ENCODE results near the gene CHKA. TPM values are rescaled to one million over a fixed set of nuclear protein-coding genes. Genes with fewer than 3 reads are reported as not detected.
A peak's percentile ranks its signal among the peaks of the same experiment; 100 is the strongest.

CHKA gene
- total and polyA plus RNA-seq, 2 donors from 2014 or later, result 23.2 to 26.3 TPM

GRCh38 chr11:68037411-68038225 is 83.6 kb downstream of the CHKA start:
- no peaks in the 10 kb centered on the region for H3K9me3 ChIP-seq (ENCODE audit: control insufficient read depth in 2 of 3, insufficient read depth in 1 of 3, low read length in 3 of 3)
- intact Hi-C loops (cut with DNase I), result no loop called here
- no peak for FAIRE-seq
- H3K4me1 ChIP-seq (ENCODE audit: control insufficient read depth in 2 of 3, insufficient read depth in 2 of 3, low read depth in 1 of 3, low read length in 3 of 3), result peaks cover 0 to 36% (median 10%) of the 10 kb centered on the region in 3 donors
- no peak overlapping the region for H3K4me3 ChIP-seq (ENCODE audit: low read length in 3 of 3)
- peaks cover 0 to 6% (median 0%) of the 10 kb centered on the region in 3 donors for H3K36me3 ChIP-seq (ENCODE audit: control insufficient read depth in 2 of 3, insufficient read depth in 3 of 3, low read length in 3 of 3)
- DNase-seq, result peak in 1 of 5 donors; percentile 39
- H3K27me3 ChIP-seq (ENCODE audit: control insufficient read depth, insufficient read depth, low read length), result no peaks in the 10 kb centered on the region
- peak overlapping the region in 2 of 3 donors; percentile 89 to 91 for H3K9ac ChIP-seq (ENCODE audit: low read length in 3 of 3)
- H3K27ac ChIP-seq (ENCODE audit: low read depth in 2 of 2, low read length in 2 of 2), result peak overlapping the region; percentile 66 to 88
- no peak for TF ChIP-seq CTCF (IDR thresholded peaks at IDR 0.05; ENCODE audit: borderline replicate concordance, extremely low read depth, insufficient read depth)

GRCh38 chr11:68036717-68037239 is 84.4 kb downstream of the CHKA start:
- peaks cover 0 to 44% (median 14%) of the 10 kb centered on the region in 3 donors for H3K4me1 ChIP-seq (ENCODE audit: control insufficient read depth in 2 of 3, insufficient read depth in 2 of 3, low read depth in 1 of 3, low read length in 3 of 3)
- no peaks in the 10 kb centered on the region for H3K27me3 ChIP-seq (ENCODE audit: control insufficient read depth, insufficient read depth, low read length)
- no peaks in the 10 kb centered on the region for H3K9me3 ChIP-seq (ENCODE audit: control insufficient read depth in 2 of 3, insufficient read depth in 1 of 3, low read length in 3 of 3)
- H3K9ac ChIP-seq (ENCODE audit: low read length in 3 of 3), result no peak overlapping the region
- TF ChIP-seq CTCF (IDR thresholded peaks at IDR 0.05; ENCODE audit: borderline replicate concordance, extremely low read depth, insufficient read depth), result no peak
- FAIRE-seq (no peak), DNase-seq (peak in 1 of 5 donors; percentile 85)
- H3K27ac ChIP-seq (ENCODE audit: low read depth in 2 of 2, low read length in 2 of 2), result peak overlapping the region; percentile 66 to 79
- peaks cover 0 to 7% (median 3%) of the 10 kb centered on the region in 3 donors for H3K36me3 ChIP-seq (ENCODE audit: control insufficient read depth in 2 of 3, insufficient read depth in 3 of 3, low read length in 3 of 3)
- intact Hi-C loops (cut with DNase I), result no loop called here
- H3K4me3 ChIP-seq (ENCODE audit: low read length in 3 of 3), result no peak overlapping the region

GRCh38 chr11:68036141-68036716 is 85.0 kb downstream of the CHKA start:
- H3K36me3 ChIP-seq (ENCODE audit: control insufficient read depth in 2 of 3, insufficient read depth in 3 of 3, low read length in 3 of 3), result peaks cover 0 to 7% (median 3%) of the 10 kb centered on the region in 3 donors
- no peak overlapping the region for H3K4me3 ChIP-seq (ENCODE audit: low read length in 3 of 3)
- intact Hi-C loops (cut with DNase I), result no loop called here
- peak overlapping the region; percentile 66 to 79 for H3K27ac ChIP-seq (ENCODE audit: low read depth in 2 of 2, low read length in 2 of 2)
- FAIRE-seq, result no peak
- peaks cover 0 to 48% (median 16%) of the 10 kb centered on the region in 3 donors for H3K4me1 ChIP-seq (ENCODE audit: control insufficient read depth in 2 of 3, insufficient read depth in 2 of 3, low read depth in 1 of 3, low read length in 3 of 3)
- TF ChIP-seq CTCF (IDR thresholded peaks at IDR 0.05; ENCODE audit: borderline replicate concordance, extremely low read depth, insufficient read depth), result no peak
- no peaks in the 10 kb centered on the region for H3K9me3 ChIP-seq (ENCODE audit: control insufficient read depth in 2 of 3, insufficient read depth in 1 of 3, low read length in 3 of 3)
- peak in 1 of 5 donors; percentile 78 for DNase-seq
- no peak overlapping the region for H3K9ac ChIP-seq (ENCODE audit: low read length in 3 of 3)
- H3K27me3 ChIP-seq (ENCODE audit: control insufficient read depth, insufficient read depth, low read length), result no peaks in the 10 kb centered on the region
